ENCODE data around the gene WNT5A.
"Not testable (repeated sequence)": the region's sequence is repeated elsewhere in the genome, so short reads cannot be mapped to it uniquely, and the experiment has no call there.

The WNT5A gene

GRCh38 chr3:55505776-55506175 is 18.7 kb upstream of the WNT5A start:
- DNase-seq (ENCODE audit: low spot score): no peak

- DNase-seq (ENCODE audit: low spot score): not testable (repeated sequence)
Observed at GRCh38 chr3:55505102-55505501, 18.0 kb upstream of the WNT5A start.

GRCh38 chr3:55501905-55502304 is 14.8 kb upstream of the WNT5A start:
- DNase-seq (ENCODE audit: low spot score): no peak

- no peak for DNase-seq (ENCODE audit: low spot score)
Observed at GRCh38 chr3:55500555-55501330, 13.6 kb upstream of the WNT5A start.

- DNase-seq (ENCODE audit: low spot score): no peak
Observed at GRCh38 chr3:55498520-55498919, 11.4 kb upstream of the WNT5A start.

- no peak for DNase-seq (ENCODE audit: low spot score)
Observed at GRCh38 chr3:55497250-55497649, 10.1 kb upstream of the WNT5A start.

GRCh38 chr3:55494976-55495375 is 7.9 kb upstream of the WNT5A start:
- no peak for DNase-seq (ENCODE audit: low spot score)

GRCh38 chr3:55492976-55493375 is 5.9 kb upstream of the WNT5A start:
- no peak for DNase-seq (ENCODE audit: low spot score)

- no peak for DNase-seq (ENCODE audit: low spot score)
Observed at GRCh38 chr3:55491296-55491816, 4.2 kb upstream of the WNT5A start.

GRCh38 chr3:55490276-55490913 is 3.3 kb upstream of the WNT5A start:
- DNase-seq (ENCODE audit: low spot score): no peak

GRCh38 chr3:55489798-55490132 is 2.7 kb upstream of the WNT5A start:
- DNase-seq (ENCODE audit: low spot score): no peak

- DNase-seq (ENCODE audit: low spot score): peak; percentile 87
Observed at GRCh38 chr3:55488398-55489055, 1.4 kb upstream of the WNT5A start.

- no peak for DNase-seq (ENCODE audit: low spot score)
Observed at GRCh38 chr3:55487381-55488241, 505 bp upstream of the WNT5A start.

GRCh38 chr3:55486101-55486856 is 827 bp downstream of the WNT5A start:
- peak; percentile 62 for DNase-seq (ENCODE audit: low spot score)

GRCh38 chr3:55484801-55485791 is 2.0 kb downstream of the WNT5A start:
- peak; percentile 87 for DNase-seq (ENCODE audit: low spot score)

GRCh38 chr3:55484191-55484689 is 2.9 kb downstream of the WNT5A start:
- DNase-seq (ENCODE audit: low spot score): no peak

GRCh38 chr3:55483196-55484095 is 3.7 kb downstream of the WNT5A start:
- DNase-seq (ENCODE audit: low spot score): no peak

- DNase-seq (ENCODE audit: low spot score): peak; percentile 65
Observed at GRCh38 chr3:55482496-55483195, 4.5 kb downstream of the WNT5A start.

All from AG08396 (cell line).